Stimulated activated CD8-positive, alpha-beta memory T cell treated with anti-CD3 and anti-CD28 coated beads, Interleukin-4, amount 100 ng/mL, for 1 hour (primary cell): ENCODE results near the gene CDC5L.
A peak's percentile ranks its signal among the peaks of the same experiment; 100 is the strongest.
"Not testable (repeated sequence)": the region's sequence is repeated elsewhere in the genome, so short reads cannot be mapped to it uniquely, and the experiment has no call there.

Source experiments
- DNase-seq, 2 donors: peaks; one replicate each; pipeline ENCODE4 v3.0.0-alpha.2; 2020; ENCODE audit warnings: low read depth in 2 of 2, low spot score in 1 of 2

Gene CDC5L

DNA sequence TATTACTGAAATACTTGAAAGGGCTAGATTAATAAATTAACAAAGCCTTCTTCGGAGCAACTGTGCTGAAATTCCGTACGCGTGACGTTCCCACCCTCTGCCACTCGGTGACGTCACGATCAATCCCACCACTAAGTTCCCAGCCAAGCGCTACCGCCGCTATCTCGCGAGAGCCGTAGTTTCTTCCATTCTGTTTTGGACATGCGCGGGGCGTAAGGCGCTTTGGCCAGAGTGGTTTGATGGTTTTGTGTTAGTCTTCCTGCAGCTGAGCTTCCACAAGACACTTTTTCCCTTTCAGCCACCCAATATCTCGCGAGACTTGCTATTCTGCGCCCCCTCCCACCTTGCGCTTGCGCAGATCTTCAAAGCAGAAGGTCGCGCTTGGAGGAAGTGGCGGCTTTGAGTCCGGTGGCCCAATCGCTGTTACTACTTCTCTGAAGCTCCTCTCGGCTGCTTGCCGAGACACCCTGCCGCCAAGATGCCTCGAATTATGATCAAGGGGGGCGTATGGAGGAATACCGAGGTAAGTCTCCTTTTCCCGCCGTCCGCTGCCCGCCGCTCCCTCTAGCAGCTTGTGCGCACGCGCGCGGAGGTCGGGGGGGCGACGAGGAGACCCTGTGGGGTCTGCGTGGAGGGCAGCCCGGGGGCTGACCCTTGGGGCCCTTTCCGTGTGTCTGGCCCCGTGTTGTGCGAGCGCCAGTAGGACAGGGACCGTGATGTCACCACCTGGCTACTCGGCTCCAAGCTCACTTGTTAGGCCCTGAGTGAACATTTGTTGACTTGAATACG is at the start of gene CDC5L:
Gene CDC5L, plus strand, starts transcription at position 361 of the 789 bp plus-strand sequence. Its CDS starts 118 bp downstream, at position 479.
- DNase-seq: peak; percentile 81

DNA sequence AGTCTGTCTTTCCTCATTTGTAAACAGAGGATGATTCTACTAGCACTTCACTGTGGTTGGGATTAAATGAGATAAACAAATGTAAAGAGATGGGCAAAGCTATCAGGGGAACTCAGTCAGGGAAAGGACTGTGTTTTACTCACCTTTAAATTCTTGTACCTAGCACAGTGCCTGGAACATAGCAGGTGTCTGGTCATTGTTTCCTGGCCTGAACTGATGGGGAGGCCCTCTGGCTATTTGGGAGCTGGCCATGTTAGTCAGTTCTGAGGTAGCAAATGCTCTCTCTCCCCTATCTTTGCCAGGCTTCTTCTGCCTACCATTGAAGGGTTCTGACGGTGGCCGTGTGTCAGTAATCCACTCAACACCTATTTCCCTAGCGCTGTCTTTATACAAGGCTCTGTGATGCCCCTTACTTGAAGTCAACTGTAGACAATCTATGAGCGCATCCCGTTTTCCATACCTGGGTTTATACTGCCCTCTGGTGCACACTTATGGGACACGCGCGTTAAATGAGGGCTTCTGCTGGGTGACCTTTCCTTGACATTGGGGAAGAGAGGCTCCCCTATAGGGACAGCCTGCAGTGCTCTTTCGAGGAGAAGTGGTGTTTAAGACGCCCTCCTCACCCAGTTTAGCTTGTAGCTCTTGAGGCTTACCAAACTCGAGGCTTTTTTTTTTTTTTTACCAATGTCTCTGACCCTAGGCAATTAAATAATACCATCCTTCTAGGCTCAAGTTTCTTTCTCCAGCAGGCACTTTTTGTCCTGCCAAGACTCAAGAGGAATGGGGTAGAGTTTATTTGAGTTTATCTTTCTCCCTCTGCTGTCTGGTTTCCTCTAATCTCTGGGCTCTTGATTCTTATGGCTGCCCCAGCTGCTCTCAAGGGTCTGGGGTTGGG is 49.0 kb upstream of the CDC5L start:
- DNase-seq: peak; percentile 9 to 39

DNA sequence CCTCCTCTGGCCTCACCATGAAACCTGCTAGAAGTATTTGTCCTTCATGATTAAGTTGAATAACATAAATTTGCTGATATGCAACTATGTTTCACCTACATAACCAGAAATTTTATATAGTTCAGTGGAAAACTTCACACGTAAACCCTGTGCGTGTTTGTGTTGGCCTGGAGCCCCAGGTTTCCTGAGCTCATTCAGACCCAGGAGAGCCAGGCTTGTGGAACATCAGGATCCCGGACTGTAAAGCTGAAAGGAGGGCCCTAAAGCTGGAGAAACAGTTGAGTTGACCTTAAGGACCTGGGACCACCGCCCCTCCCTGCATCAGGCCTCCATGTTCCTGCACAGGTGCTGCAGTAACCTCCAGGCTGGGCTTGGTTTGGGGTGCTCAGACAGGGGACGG is 48.2 kb upstream of the CDC5L start:
- no peak for DNase-seq

DNA sequence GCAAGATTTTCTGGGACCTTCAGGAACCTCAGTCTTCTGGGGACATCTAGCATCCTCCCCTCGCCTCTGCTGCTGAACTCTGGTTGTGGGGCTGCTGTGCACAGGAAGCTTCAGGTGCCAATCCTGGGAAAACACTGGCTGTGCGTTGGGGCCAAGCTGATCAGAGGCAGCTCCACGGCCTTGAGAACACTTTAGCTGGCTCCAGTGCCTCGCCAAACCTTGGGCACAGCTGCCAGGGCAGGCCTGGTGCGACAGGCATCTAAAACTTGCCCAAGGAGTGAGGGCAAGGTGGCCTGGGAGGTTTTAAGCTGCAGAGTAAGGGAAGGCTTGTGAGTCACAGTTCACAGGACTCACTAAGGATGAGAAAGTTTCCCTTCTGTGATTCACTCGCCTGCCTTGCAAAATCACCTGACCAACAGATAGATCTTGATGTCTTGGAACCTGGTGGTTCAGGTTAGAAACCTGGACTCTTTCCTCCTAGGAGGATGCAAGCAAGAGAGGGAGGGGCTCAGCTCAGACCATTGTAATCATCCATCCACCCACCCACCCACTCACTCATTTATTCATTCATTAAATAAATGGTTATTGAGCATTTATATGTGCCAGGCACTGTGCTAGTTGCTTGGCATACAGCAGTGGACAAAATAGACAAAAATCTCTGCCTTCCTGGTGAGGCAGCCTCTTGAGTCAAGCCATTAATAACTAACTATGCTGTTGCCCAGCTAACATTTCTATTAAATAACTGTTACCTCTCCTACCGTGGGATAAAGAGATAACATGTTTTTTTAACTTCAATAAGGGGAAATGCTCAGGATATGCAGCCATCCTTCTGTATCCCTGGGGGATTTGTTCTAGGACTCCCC is 47.5 kb upstream of the CDC5L start:
- no peak for DNase-seq

DNA sequence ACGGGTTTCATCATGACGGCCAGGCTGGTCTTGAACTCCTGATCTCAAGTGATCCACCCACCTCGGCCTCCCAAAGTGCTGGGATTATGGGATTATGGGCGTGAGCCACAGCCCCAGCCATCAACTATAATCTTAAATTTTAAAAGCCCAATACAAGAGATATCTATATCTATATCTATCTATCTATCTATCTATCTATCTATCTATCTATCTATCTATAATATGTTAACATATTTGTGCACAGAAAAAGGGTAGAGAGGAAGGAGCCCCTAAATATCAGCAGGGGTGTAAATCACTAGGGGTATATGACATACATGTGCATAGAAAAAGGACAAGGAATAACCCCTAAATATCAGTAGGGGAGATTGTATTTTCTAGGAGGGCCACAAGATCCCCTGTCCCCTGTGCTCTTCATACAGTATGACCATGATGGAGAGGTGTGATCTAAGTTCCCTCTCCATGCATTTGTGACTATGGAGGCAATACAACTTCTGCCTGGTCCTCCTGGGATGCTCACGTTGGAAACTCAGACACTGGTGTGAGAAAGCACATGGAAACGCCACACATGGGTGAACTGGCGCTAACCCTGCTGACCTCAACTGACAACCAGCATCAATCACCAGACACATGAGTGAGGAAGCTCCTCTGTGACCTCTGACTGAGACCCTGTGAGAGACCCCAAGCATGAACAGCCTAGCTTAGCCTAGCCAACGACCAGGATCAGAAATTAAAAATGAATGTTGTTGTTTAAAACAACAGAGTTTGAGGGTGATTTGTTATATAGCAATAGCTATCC is 46.2 kb upstream of the CDC5L start:
- DNase-seq: no peak

DNA sequence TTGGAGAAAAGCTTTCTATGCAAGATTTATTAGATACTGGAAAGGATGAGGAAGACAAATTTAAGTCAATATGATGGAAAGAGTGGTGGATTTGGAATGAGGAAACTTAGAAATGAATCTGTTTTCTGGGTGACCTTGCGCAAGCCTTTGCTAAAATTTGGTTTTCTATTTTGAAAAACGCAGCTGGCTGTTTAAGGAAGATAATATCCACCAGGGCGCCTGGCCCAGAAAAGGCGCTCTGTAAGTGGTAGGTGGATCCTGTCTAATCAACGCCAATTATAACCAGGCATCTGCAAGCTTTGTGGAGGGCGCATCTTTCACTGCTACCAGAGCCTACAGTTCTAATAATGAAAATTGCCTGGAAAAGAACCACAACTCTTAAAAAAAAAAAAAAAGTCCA is 45.5 kb upstream of the CDC5L start:
- no peak for DNase-seq

DNA sequence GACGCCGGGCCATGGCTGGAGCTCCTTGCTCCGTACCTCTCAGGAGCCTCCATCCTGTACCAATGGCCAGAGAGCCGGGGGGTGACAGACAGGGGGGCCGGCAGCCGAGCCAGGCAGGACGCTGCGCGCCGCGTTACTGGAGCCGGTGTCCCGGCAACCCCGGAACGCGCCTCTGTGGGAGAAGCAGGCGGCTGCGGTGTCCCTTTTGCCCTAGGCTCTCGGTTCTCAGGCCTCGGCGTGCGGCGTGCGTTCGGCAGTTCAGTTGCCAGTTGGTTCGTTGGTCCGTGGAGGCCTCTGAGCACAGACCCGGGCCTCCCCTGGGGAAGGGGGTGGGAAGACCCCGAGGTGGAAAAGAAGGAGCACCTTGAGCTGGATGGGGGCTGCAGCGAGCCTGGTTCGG is 45.0 kb upstream of the CDC5L start, which contains the start of gene SPATS1:
Gene SPATS1, plus strand, starts transcription at position 162 of the 400 bp plus-strand sequence. CDS start 446 bp downstream, outside the sequence.
- DNase-seq: no peak

DNA sequence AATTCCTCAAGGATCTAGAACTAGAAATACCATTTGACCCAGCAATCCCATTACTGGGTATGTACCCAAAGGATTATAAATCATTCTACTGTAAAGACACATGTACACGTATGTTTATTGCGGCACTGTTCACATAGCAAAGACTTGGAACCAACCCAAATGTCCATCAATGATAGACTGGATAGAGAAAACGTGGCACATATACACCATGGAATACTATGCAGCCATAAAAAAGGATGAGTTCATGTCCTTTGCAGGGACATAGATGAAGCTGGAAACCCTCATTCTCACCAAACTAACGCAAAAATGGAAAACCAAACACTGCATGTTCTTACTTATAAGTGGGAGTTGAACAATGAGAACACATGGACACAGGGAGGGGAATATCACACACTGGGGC is 40.7 kb upstream of the CDC5L start:
- not testable (repeated sequence) for DNase-seq

DNA sequence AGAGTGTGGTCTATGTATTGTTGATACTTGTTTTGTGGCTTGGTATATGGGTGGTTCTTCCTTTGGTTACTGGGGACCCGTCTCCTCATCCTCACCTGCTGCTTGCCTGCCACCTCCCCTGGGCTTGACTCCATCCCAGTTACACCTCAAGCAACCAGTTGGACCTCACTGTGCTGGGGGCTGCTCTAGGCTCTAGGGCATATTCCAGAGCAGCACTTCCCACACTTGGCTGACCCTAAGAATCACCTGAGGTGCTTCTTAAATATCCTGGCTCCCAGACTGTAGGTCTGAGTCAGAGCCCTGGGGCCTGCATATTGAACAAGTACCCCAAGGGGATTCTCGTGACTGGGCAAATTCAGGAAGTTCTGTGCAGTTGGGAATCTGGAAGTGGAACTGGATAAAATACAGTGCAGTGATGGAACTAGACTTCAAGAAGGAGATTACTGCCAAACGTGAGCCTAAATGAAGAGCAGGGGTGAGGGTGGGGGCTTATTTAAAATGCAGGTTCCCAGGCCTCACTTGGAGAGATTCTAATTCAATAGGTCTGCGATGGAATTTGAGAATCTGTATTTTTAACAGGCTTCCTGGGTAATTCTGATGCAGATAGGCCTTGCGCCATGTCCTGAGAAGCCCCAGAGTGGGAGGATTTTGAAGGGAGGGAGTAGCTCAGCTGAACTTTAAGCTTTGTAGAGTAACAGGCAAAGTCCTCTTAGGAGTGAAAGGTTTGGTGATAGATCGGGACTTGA is 37.4 kb upstream of the CDC5L start:
- no peak for DNase-seq

DNA sequence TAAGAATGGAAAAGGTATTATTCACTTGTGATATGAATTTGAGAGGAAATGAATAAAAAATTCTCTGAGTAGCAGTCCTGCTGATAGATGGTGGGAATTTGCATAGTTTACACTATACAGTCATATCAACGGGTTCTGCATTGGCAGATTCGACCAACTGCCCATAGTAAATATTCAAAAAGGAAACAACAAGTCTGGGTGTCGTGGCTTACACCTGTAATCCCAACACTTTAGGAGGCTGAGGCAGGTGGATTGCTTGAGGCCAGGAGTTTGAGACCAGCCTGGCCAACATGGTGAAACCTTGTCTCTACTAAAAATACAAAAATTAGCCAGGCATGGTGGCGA is 36.9 kb upstream of the CDC5L start:
- not testable (repeated sequence) for DNase-seq

DNA sequence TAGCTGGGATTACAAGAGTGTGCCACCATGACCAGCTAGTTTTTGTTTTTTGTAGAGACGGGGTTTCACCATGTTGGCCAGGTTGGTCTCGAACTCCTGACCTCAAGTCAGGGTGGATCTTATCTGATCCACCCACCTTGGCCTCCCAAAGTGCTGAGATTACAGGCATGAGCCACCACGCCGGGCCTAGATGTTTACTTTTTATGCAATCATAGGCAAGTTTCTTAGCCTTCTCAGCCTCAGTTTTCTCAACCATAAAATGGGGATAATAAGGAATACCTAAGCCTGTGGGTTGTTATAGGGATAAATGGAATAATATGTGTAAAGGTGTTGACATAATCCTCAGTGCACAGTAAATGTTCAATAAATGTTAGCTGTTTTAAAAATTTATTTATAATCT is 35.2 kb upstream of the CDC5L start:
- no peak for DNase-seq

DNA sequence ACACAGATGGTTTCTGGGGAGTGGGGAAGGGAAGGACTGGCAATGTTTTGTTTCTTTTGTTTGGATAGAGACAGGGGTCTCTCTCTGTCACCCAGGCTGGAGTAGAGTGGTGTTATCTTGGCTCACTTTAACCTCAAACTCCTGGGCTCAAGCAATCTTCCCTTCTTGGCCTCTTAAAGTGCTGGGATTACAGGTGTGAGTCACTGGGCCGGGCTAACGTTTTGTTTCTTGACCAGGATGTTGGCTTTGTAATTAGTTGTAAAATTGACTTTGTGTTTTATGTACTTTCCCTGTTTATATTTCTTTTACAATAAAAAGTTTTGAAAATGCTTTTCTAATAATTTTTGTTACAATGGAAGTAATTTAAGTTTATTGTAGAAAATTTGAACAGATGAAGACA is 34.2 kb upstream of the CDC5L start:
- DNase-seq: no peak

DNA sequence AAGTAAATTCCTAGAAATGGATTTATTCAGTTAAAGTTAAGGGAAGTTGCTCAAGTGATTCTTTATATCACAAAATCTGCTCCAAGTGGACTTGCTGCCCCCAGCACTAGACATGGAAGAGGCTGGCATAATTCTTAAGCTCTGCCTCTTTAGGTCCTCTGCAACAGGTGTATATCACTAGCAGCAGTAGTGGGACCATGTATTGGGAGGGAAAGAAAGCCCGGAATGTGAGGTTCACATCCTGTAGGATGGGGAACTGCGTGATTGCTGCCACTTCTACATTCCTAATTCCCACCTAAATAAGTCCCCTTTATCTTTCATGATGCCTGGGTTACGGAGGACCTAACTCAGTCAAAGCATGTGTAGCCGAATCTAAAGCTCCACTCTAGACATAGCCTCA is 31.9 kb upstream of the CDC5L start:
- no peak for DNase-seq

DNA sequence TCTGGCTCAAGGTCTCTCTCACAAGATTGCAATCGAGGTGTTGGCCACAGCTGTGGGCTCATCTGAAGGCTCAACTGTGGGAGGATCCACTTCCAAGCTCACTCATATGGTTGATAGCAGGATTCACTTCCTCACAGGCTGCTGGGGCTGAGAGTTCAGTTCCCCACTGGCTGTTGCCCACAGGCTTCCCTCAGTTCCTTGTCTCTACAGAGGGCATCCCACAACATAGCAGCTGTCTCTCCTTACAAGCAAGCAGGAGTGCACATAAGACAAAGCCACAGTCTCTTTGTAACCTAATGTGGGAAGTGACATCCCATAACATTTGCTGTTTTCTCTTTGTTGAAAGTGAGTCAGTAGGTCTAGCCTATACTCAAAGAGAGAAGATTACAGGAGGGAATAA is 31.0 kb upstream of the CDC5L start:
- no peak for DNase-seq

DNA sequence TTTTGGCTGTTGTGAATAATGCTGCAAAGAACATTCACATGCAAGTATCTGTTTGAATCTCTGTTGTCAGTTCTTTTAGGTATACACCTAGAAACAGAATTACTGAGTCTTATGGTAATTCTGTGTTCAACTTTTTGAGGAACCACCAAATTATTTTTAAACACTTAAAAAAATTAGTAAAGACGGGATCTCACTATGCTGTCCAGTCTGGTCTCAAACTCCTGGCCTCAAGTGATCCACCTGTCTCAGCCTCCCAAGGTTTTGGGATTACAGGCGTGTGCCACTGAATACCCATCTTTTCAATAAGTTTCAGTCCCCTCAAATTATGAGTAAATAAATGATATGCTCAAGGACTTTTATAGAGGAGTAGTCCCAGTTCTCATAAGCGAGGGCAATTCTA is 27.5 kb upstream of the CDC5L start:
- DNase-seq: no peak

DNA sequence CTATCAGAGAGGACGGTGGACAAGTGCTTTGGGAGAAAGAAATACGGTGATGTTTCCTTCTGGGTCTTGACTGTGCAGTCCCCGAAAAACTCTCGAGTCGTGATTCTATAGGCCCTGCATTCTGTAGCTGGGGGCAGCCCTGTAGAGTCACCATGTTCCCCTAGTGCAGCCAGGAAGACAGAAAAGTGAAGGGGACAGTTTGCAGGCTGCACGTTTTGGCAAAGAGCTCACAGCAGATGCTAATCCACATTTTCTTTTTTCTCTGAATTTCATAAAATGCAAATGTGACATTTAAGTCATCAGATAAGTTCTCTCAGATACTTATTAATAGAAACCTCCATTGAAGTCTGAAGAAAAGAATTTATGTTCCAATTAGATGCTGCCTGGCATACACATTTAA is 25.6 kb upstream of the CDC5L start:
- DNase-seq: no peak

DNA sequence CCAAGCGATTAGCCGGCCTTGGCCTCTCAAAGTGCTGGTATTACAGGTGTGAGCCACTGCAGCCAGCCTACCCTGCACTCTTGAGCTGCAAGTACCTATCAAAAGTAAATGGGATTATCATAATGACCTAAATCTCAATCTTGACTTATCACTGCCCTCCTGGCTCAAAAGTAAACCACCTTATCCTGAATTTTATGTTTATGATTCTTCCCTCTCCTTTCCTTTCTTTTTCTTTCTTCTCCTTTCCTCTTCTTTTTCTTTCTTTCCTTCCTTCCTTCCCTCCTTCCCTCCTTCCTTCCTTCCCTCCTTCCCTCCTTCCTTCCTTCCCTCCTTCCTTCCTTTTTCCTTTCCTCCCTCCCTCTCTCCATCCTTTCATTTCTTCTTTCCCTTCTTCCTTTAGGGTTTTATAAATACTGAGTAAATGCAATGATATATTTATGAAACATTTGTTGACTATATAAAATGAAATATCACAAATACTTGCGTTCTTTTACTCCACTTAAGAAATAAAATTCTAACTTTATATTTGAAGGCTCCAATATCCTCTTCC is 24.1 kb upstream of the CDC5L start:
- no peak for DNase-seq

DNA sequence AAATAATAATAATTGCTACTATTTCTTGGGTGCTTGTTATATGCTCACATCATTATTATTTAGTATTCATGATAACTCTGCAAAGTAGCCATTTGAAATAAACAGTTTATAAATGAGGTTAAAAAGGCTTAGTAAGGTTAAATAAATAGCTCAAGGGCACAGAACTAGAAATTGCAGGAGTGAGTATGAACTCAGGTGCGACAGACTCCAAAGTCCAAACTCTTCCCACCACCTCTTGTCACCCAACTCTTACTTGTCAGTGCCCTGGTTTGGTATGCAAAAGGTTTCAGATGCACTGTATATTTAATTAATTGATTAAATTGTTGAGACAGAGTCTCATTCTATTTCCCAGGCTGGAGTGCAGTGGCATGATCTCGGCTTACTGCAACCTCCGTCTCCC is 20.7 kb upstream of the CDC5L start:
- no peak for DNase-seq

DNA sequence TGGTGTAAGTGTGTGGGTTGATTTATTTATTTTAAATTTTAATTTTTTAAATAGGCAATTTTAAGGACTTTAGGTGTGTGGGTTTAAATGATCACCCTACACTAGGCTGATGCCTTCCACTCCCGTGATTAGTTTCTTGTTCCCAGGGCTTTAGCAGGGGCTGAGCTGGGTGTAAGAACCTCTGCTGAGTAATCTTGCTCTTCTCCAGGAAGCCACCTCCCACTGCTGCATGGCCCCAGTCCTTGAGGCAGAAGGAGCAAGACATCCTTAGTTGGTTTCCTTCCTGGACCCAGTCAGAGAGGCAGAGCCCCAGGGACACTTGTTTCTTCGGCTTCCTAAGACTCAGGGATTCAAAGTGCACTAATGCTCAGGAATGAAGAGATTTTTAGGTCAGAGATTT is 19.8 kb upstream of the CDC5L start:
- no peak for DNase-seq

DNA sequence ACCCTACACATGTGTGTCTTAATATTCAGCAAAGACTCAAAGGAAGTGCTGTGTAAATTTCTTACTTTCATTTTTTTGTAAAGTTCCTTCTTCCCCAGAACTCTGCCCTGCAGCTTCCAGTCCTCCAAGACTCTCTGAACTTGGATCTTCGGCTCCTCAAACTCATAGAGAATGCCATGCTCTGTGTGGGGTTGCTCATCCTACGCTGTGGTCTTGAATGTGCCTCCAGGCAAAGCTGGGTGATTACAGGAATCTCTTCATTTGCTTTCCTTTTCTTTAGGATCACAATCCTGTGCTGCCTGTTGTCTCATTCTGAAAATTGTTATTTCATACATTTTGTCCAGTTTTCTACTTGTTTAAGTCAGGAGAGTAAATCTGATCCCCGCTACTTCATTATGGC is 14.5 kb upstream of the CDC5L start:
- DNase-seq: no peak
